AG09319 (cell line): ENCODE measurements around the gene NPC2.

Experiments used
- DNase-seq: peaks from one replicate; pipeline ENCODE4 v3.0.0-alpha.2; 2010; ENCODE audit warnings: low read depth; ENCODE audit errors: extremely low read depth
- CTCF ChIP-seq: IDR thresholded peaks from 2 replicates; pipeline ENCODE4 v1.5.1; 2011; ENCODE audit warnings: low read depth, mild to moderate bottlenecking, inconsistent platforms, low read length, moderate library complexity

NPC2 gene

GRCh38 chr14:74488786-74489397, 4.2 kb downstream of the NPC2 start:
- TF ChIP-seq CTCF: no peak
- no peak for DNase-seq

- no peak for DNase-seq
- TF ChIP-seq CTCF: no peak
These were observed 6.9 kb downstream of the NPC2 start for GRCh38 chr14:74486164-74486563.

- no peak for DNase-seq
- no peak for TF ChIP-seq CTCF
These were observed 9.8 kb downstream of the NPC2 start for GRCh38 chr14:74483321-74483720.

- DNase-seq: no peak
- no peak for TF ChIP-seq CTCF
These were observed 10.5 kb downstream of the NPC2 start for GRCh38 chr14:74482571-74482970.

GRCh38 chr14:74480046-74480445, 13.1 kb downstream of the NPC2 start:
- no peak for DNase-seq
- no peak for TF ChIP-seq CTCF

- no peak for DNase-seq
- TF ChIP-seq CTCF: peak; percentile 82
These were observed 14.0 kb downstream of the NPC2 start for GRCh38 chr14:74478996-74479635.

- no peak for TF ChIP-seq CTCF
- no peak for DNase-seq
These were observed 16.5 kb downstream of the NPC2 start for GRCh38 chr14:74476607-74477006.
